ENCODE results near the gene DPT.

DPT gene

DNA sequence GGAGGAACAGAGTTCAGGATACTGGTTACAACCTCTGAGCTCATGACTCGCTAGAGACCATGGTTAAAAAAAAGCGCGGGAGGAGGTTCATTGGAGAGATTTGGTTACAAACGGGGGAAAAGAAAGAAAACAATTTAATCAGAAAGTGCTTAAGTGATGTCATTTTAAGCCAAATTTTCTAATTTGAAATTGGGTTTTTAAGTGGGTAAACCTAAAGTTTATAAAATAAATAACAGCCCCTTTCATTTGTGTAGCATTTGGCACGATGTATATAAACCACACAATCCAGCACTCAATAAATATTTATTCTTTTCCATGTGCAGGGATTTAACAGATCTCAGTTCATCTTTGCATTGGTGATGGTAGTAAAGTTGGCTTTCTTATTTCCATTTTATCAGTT is 7.0 kb upstream of the DPT start:
- DNase-seq (ENCODE audit: low read depth in 2 of 2), result no peak

DNA sequence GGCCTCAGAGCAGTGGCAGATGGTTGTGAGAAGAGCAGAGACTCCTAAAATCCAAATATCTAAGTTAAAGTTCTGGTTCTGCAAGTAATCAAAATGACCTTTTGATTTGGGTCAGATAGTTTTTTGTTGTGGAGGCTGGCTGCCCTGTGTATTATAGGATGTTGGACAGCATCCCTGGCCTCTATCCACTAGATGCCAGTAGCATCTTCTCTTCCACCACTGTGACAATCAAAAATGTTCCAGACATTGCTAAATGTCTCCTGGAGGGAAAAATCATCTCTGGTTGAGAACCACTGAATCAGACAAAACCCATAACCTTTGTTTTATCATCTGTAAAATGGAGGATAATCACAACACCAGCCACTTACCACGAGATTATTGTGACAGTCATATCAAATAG is 5.9 kb upstream of the DPT start:
- no peak for DNase-seq (ENCODE audit: low read depth in 2 of 2)

DNA sequence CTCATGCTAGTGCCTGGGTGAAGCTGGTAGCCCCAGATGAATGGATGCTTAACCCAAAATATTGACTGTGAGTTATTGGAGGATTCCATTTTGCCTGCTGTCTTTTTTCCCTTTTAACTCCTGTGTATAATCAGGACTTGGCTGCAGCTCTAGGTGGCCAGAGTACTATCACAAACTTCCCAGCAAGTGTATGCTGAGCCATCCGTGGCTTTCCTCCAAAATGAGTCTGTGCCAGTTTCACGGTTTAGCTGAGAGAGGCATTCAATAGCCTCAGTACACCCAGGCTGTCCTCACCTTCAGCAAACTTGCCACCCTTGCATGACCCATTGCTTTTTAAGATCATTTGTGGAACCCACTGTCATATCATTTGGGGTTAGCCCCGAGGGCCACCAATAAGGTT is 5.3 kb upstream of the DPT start:
- DNase-seq (ENCODE audit: low read depth in 2 of 2), result no peak

DNA sequence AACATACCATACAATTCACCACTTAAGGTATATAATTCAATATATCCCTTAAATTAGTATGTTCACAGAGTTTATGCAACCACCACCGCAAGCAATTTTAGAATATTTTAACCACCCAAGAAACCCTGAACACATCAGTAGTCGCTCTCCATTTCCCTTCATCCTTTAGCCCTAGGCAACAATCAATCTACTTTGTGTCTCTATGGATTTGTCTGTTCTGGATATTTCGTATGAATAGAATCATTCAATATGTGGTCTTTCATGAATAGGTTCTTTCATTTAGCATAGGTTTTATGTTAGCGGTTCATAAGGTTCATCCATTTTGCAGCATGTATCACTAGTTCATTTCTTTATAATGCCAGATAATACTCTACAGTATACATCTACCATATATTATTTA is 4.2 kb upstream of the DPT start:
- DNase-seq (ENCODE audit: low read depth in 2 of 2), result no peak

DNA sequence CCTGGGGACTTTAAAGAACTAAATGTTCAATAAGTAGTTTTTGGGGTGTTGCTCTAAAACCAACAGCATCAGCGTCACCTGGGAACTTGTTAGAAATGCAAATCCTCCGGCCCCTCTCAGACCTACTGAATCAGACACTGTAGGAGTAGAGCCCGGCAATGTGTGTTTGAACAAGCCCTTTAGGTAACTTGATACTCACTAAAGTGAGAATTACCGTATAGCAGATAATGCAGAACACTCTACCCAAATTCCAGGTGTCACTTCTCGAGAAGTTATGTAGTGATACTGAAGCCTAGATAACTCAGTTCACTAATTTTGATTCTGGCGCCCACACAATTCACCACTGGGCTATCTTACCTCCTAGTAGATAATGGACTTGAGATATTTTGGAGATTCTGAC is 3.7 kb upstream of the DPT start:
- no peak for DNase-seq (ENCODE audit: low read depth in 2 of 2)

DNA sequence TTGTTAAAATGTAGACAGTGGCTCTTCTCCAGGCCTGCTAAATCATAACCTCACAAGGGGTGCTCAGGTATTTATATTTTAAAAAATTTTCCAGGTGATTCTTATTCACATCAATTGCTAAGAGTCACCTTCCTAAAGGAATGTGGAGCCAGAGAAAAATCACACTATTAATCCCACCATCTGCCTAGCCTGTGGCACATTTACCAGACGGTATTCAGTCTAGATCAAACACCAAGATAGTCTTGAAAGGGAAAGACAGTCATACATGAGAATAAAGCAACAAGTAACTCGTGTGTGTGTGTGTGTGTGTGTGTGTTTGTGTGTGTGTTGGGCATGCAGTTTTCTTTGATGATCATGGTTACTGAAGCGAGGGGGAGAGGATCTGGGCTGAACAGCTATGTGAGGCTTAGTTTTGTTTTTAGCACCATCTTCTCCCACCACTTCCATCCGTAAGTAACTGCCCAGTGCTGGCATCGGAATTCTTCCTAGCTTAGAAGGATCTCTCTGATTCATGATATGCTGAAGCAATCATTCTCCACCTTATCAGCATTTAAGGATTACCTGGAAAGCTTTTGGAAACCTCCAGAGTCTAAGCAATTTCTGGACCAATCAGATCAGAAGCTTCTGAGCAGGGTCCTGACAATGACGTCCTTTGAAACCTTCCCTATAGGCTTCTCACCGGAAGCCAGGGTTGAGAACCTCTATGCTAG is 2.4 kb upstream of the DPT start:
- no peak for DNase-seq (ENCODE audit: low read depth in 2 of 2)

- DNase-seq (ENCODE audit: low read depth in 2 of 2), result no peak
Measured at GRCh38 chr1:168729405-168729802, 398 bp upstream of the DPT start.

GRCh38 chr1:168726719-168727118 is 2.3 kb downstream of the DPT start:
- no peak for DNase-seq (ENCODE audit: low read depth in 2 of 2)

- no peak for DNase-seq (ENCODE audit: low read depth in 2 of 2)
Measured at GRCh38 chr1:168726281-168726680, 2.7 kb downstream of the DPT start.

GRCh38 chr1:168725831-168726230 is 3.2 kb downstream of the DPT start:
- DNase-seq (ENCODE audit: low read depth in 2 of 2), result no peak

- no peak for DNase-seq (ENCODE audit: low read depth in 2 of 2)
Measured at GRCh38 chr1:168725060-168725459, 3.9 kb downstream of the DPT start.

DNA sequence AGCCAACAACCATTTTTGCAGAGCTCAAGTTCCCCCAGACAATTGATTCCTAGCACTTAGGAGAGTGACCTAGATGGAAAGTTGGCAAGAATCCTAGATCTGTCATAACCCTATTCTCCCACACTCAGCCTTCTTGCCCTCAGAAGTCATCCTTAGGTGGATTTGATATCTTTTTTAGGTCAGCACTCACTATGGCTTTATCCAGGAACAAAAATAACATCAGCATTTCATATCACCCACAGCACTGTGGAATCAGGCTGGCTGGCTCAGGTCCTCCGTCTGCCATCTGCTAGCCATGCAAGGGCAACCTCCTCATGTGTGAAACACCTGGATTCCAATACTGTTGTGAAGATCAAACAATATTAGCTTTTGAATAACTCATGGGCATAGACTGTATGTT is 6.0 kb downstream of the DPT start:
- DNase-seq (ENCODE audit: low read depth in 2 of 2), result no peak

DNA sequence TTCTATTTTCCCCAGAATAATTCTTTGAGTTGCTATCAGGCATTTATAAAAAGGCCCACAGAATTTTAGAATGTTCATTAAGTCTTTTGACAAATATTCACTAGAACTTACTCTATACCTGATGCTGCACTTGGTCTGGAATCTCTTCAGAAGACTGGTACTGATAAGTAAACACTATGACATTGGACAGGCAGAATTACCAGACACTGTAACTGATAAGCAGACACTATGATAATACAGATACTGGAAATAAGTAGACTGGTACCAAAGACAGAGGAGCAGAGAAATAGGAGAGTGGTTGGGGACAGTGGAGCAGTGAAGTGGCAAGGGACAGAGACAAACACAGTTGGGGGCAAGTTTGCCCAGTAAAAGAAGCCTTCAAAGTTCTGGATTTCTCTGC is 8.2 kb downstream of the DPT start:
- DNase-seq (ENCODE audit: low read depth in 2 of 2), result no peak

- DNase-seq (ENCODE audit: low read depth in 2 of 2), result no peak
Measured at GRCh38 chr1:168719306-168720111, 9.5 kb downstream of the DPT start.

DNA sequence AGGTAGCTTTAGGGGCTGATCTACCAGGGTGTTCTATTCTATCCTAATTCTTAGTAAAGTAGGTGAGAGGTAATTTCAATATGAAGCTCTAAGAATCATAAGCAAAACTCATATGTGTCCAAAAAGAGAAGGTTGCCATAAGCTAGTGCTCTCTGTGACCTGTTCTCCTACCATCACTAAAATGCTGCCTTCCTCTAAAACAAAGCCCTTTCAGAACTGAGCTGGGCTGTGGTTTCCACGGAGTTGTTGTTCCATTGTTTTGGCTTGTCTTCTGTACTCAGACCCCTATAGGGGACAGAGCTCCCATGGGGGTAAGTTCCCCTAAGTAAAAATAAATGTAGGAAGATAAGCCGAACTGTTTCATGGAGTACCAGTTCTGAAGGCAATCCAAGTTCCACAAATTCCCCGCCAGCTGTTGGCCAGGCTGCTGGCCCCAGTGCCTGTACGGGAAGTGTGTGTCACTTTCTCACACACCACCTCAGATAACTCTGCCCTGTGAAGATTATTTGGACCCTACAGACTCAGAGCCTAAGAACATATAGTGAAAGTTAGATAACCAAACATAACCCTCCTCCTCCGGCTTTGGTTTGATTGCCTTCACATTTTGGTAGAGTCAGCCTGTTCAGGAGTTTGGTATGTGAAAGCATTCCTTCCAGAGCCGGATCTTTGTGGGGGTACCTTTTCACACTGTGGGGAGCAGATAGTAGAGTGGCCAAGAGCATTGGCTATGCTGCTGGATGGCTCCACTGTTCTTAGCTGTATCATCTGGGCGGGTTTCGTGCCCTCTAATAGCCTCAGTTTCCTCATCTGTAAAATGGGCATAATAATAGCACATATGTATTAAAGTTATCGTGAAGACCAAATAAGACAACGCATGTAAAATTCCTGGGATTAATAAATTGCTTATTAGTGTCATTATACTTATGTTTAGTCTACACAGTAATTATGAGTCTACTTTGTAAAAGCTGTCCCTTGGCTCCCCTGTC is 10.8 kb downstream of the DPT start:
- no peak for DNase-seq (ENCODE audit: low read depth in 2 of 2)

- DNase-seq (ENCODE audit: low read depth in 2 of 2), result no peak
Measured at GRCh38 chr1:168714012-168714411, 15.0 kb downstream of the DPT start.

GRCh38 chr1:168709405-168710363 is 19.3 kb downstream of the DPT start:
- no peak for DNase-seq (ENCODE audit: low read depth in 2 of 2)

GRCh38 chr1:168708698-168709404 is 20.2 kb downstream of the DPT start:
- DNase-seq (ENCODE audit: low read depth in 2 of 2), result no peak

GRCh38 chr1:168706391-168706992 is 22.5 kb downstream of the DPT start:
- DNase-seq (ENCODE audit: low read depth in 2 of 2), result no peak
